Heart left ventricle (tissue), 16 donors: ENCODE data around the gene COQ5. TPM values are rescaled to one million over a fixed set of nuclear protein-coding genes. Genes with fewer than 3 reads are reported as not detected.

Experiments
- ATAC-seq, 4 donors: fragments of 200-7000 bp; cut with Tn5 transposase; one replicate each; pipeline ENCODE4 v1.9.1; 2020 to 2022; ENCODE audit warnings: moderate library complexity in 4 of 4, mild to moderate bottlenecking in 3 of 4, moderate number of reproducible peaks in 1 of 4
- DNase-seq, 5 donors: peaks; one replicate each; pipeline ENCODE4 v3.0.0-alpha.2; 2020
- H3K27ac ChIP-seq, 12 donors: fragments of 200-600 bp; sonication (generic) in 4 of 12; one replicate each; pipeline versions ENCODE4 v1.5.0 to v1.8.0; 2016 to 2022; ENCODE audit warnings: mild to moderate bottlenecking in 2 of 12
- H3K27me3 ChIP-seq, 9 donors: fragments of 200-600 bp; sonication (generic) in 2 of 9; one replicate each; pipeline versions ENCODE4 v1.5.1 to v1.8.0; 2016 to 2022; ENCODE audit warnings: mild to moderate bottlenecking in 3 of 9
- H3K36me3 ChIP-seq, 9 donors: fragments of 200-600 bp; sonication (generic) in 2 of 9; one replicate each; pipeline versions ENCODE4 v1.5.0 to v1.8.0; 2018 to 2022; ENCODE audit warnings: mild to moderate bottlenecking in 2 of 9
- H3K4me1 ChIP-seq, 12 donors: fragments of 200-600 bp; sonication (generic) in 4 of 12; one replicate each; pipeline versions ENCODE4 v1.5.0 to v1.8.0; 2016 to 2022; ENCODE audit warnings: mild to moderate bottlenecking in 3 of 12
- H3K4me3 ChIP-seq, 12 donors: fragments of 200-600 bp; sonication (generic) in 4 of 12; one replicate each; pipeline versions ENCODE4 v1.5.0 to v1.8.0; 2017 to 2022; ENCODE audit warnings: mild to moderate bottlenecking in 9 of 12, moderate library complexity in 4 of 12
- H3K9me3 ChIP-seq, 12 donors: fragments of 200-600 bp; sonication (generic) in 4 of 12; one replicate each; pipeline versions ENCODE4 v1.5.0 to v1.8.0; 2016 to 2022; ENCODE audit warnings: mild to moderate bottlenecking in 1 of 12
- CTCF ChIP-seq, 12 donors: fragments of 200-600 bp; sonication (generic) in 4 of 12; IDR thresholded peaks; one replicate each; pipeline versions ENCODE4 v1.5.0 to v1.8.0; 2018 to 2022; ENCODE audit warnings: antibody characterized with exemption in 12 of 12, mild to moderate bottlenecking in 5 of 12
- POLR2A ChIP-seq, 2 donors: fragments of 450-650 bp; IDR thresholded peaks; one replicate each; pipeline ENCODE4 v1.6.1; 2017; ENCODE audit warnings: antibody characterized with exemption in 2 of 2, mild to moderate bottlenecking in 2 of 2, moderate library complexity in 2 of 2
- WGBS, 4 donors: extraction: QIAGEN DNeasy Blood & Tissue Kit in 2 of 4; methylation state at CpG; one replicate each; pipeline versions ENCODE4 v1.1.5 to v1.1.7; 2013 to 2018; 5-methylcytosine and 5-hydroxymethylcytosine counted together
- intact Hi-C, 10 donors: fragments of 100-400 bp; cut with DNase I; formaldehyde crosslinking; loops; one replicate each; pipeline versions ENCODE4 v1.11.1 to v1.14.2; 2022
- polyA plus RNA-seq, 2 donors: library from polyadenylated mRNA; stranded (reverse); fragments of 200-250 nt; gene quantifications; one replicate each; pipeline ENCODE4 v1.2.3, GENCODE V29; 2013
- total RNA-seq, 9 donors: library from RNA; depleted of rRNA in 2 of 9; stranded (reverse); fragments of >200 nt in 2 of 9; fragmentation: NEBNext Ultra II Directional in 3 of 9; extraction: Animal tissue kit (Norgen Biotek cat#: 25700) in 3 of 9; gene quantifications; one replicate each; pipeline versions ENCODE4 v1.1.0 to v1.2.4, GENCODE V29; 2016 to 2023
- donor health status: ischemic (EF 13 %, LVEDD 7.1; RV severe dilation, severe dysfunction).
- donor health status: healthy with polysubstance abuse.
- donor health status: DM: no; HTN: yes; CAD: no.
- donor health status: DM: no; HTN: no; CAD: no.
- donor health status: ischemic (EF 25% LVEDD 6.9; RV normal size, moderate dysfunction).
- donor health status: ischemic (EF 25% LVEDD 5.7; RV mildly dilated, moderate dysfunction).
- donor health status: healthy.
- donor health status: DM: yes; HTN: yes; CAD: no.
- donor health status: ischemic (EF 35%, LVEDD 5.7; RV mildly dilated, moderate dysfunction).
- donor health status: nonischemic (EF 11% LVEDD 7.7; RV severe dilation, severe dysfunction).
- donor health status: DM: yes; HTN: yes; CAD: no.
- donor health status: PGD.
- donor health status: ischemic (EF 29% LVEDD 5.4; RV normal size, mild dysfunction).
- donor health status: nonischemic (EF 23%, LVEDD 6.1; RV moderate dilation, normal function).

Gene COQ5
- total and polyA plus RNA-seq, 11 donors: 27.9 to 48.9 (median 36.7) TPM

GRCh38 chr12:120495731-120496412 lies 33.1 kb downstream of the COQ5 start, which contains the start of gene DYNLL1:
Gene DYNLL1, plus strand, starts transcription at chr12:120496113. Its CDS starts 309 bp downstream, at chr12:120496422.
- DNase-seq (peak; percentile 95 to 98 (median 96)), ATAC-seq (peak; percentile 97 to 99 (median 98))
- peaks cover 0 to 32% (median 19%) of the 10 kb centered on the region in 12 donors for H3K4me1 ChIP-seq
- H3K27me3 ChIP-seq: no peaks in the 10 kb centered on the region
- 0 to 1% (median 1%) methylated on average over 28 to 53 of the region's 53 CpGs for WGBS, 4 donors
- intact Hi-C loops: loop anchor here in 4 of 10 donors (2.0 to 5.0 kb wide), 6 partner anchors 25 to 57 kb away; partner anchors contain the start of genes COX6A1 (in 1 of the 4), GATC (in 1 of the 4), RNF10 (in 1 of the 4) and SRSF9 (in 1 of the 4)
- no peaks in the 10 kb centered on the region for H3K9me3 ChIP-seq
- peak; percentile 33 to 87 for TF ChIP-seq POLR2A (IDR thresholded peaks at IDR 0.05)
- TF ChIP-seq CTCF (IDR thresholded peaks at IDR 0.05): peak in 2 of 12 donors; percentile 11 to 14
- H3K36me3 ChIP-seq: peaks cover 0 to 38% (median 33%) of the 10 kb centered on the region in 9 donors
- peak within 1 kb of the TSS; percentile 74 to 100 (median 92) for H3K4me3 ChIP-seq
- peak within 1 kb of the TSS; percentile 75 to 97 (median 92) for H3K27ac ChIP-seq

DNA sequence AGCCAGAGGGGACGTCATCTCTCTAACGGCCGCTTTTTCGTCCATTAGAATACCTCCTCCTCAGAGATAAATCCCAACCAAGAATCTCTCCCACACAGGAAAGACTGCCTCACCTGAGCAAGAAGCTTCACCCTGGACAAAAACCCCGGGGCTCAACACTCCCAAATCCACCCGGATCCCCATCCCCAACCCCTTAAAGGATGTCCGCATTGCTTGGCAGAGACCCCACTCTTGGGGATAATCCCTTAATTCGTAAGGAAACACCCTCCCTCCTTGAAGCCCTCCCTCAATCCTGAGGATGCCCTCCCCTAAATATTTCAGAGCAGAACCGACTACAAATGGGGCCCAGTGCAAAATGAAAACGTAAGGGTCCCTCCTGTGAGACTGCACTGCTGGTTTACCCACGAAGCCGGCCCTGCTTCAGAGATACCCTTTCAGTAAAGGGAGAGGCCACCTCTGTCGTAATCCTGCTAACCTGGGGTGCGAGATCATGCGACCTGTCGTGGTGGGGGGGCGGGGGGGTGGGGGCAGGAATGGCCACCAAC lies 33.7 kb downstream of the COQ5 start:
- TF ChIP-seq CTCF (IDR thresholded peaks at IDR 0.05) (no peak), POLR2A (IDR thresholded peaks at IDR 0.05) (no peak)
- ATAC-seq: peak in 1 of 4 donors; percentile 2
- intact Hi-C loops: loop anchor here in 3 of 10 donors (2.0 to 5.0 kb wide), 4 partner anchors 24 to 48 kb away; partner anchors contain the start of genes GATC (in 1 of the 3), RNF10 (in 1 of the 3) and TRIAP1 (in 1 of the 3)

GRCh38 chr12:120490833-120491512 lies 38.0 kb downstream of the COQ5 start:
- H3K27me3 ChIP-seq: no peaks in the 10 kb centered on the region
- intact Hi-C loops: no loop called here
- WGBS, 4 donors: 75 to 89% (median 78%) methylated on average over 2 of the region's 2 CpGs
- ATAC-seq (peak in 2 of 4 donors; percentile 15 to 25), DNase-seq (peak in 2 of 5 donors; percentile 28 to 39)
- peak overlapping the region in 2 of 12 donors; percentile 20 to 22 for H3K27ac ChIP-seq
- peaks cover 0 to 12% (median 5%) of the 10 kb centered on the region in 12 donors for H3K4me1 ChIP-seq
- no peak overlapping the region for H3K4me3 ChIP-seq
- TF ChIP-seq CTCF (IDR thresholded peaks at IDR 0.05) (no peak), POLR2A (IDR thresholded peaks at IDR 0.05) (no peak)
- no peaks in the 10 kb centered on the region for H3K9me3 ChIP-seq
- peaks cover 0 to 6% (median 0%) of the 10 kb centered on the region in 9 donors for H3K36me3 ChIP-seq

More for the DNA sequence above, 33.7 kb downstream of the COQ5 start:
- Histone ChIP-seq H3K9me3 (no peaks in the 10 kb centered on the region), H3K36me3 (peaks cover 0 to 34% (median 27%) of the 10 kb centered on the region in 9 donors), H3K27me3 (no peaks in the 10 kb centered on the region), H3K4me3 (peak overlapping the region; percentile 74 to 100 (median 92)), H3K4me1 (peaks cover 0 to 32% (median 19%) of the 10 kb centered on the region in 12 donors), H3K27ac (peak overlapping the region in 11 of 12 donors; percentile 24 to 97 (median 91))
- 25 to 32% (median 29%) methylated on average over 12 to 17 of the region's 17 CpGs for WGBS, 4 donors
- peak in 1 of 5 donors; percentile 10 for DNase-seq
